ENCODE data around the gene MRPS11. TPM values are rescaled to one million over a fixed set of nuclear protein-coding genes. Genes with fewer than 3 reads are reported as not detected.
A peak's percentile ranks its signal among the peaks of the same experiment; 100 is the strongest.
"Not testable (repeated sequence)": the region's sequence is repeated elsewhere in the genome, so short reads cannot be mapped to it uniquely, and the experiment has no call there.

The MRPS11 gene
- total RNA-seq, 1 donor from 2014 or later, result 43.1 TPM

DNA sequence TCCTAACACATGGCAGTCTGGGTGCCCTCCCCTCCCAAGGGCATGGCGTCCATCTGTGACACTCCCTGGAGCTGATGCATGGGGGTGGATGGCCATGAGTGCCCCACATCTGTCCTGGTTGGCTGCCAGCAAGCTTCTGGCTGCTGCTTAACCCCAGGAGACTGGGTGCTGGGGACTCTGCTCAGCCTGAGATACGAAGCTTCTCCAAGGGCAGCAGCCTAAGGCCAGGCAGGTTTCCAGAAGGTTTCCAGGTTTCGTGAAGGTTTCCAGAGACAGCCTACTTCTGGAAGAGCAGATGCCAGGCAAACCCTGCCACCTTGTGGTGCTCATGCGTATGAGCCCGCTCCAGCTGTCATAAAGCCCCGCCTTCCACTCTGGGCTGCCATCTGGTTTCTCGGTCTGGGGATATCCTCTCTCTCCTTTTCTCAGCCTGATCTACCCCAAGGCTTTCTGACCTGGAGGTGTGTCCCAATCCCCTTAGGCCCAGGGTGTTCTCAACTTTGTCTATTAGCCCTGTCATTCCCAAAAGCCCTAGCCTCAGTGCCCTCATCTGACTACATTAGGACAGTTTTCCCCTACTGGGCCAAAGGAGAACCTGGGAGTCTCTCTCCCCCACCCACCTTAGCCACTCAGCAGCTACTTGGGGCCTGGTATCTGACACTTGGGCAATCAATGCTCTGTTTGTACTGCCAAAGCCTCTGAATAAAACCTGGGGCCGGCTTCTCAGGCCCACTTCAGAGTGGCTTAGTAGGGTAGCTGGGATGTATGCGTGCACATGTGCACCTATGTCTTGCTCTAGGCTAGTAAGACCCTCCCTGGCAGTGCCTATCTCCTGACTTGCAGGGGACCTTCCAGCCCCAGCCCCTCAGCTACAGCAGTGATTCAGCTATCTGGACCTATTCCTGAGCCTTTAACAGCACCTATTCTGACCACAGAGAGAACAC is 12.4 kb upstream of the MRPS11 start:
- H3K27me3 Mint-ChIP-seq, result peaks cover 11% of the 10 kb centered on the region
- DNase-seq (ENCODE audit: low spot score, unreplicated experiment), result peak; percentile 27
- no peaks in the 10 kb centered on the region for H3K36me3 Mint-ChIP-seq (ENCODE audit: insufficient read depth)
- no peaks in the 10 kb centered on the region for H3K9me3 Mint-ChIP-seq (ENCODE audit: low read depth)
- H3K4me1 Mint-ChIP-seq (ENCODE audit: low read depth), result no peaks in the 10 kb centered on the region
- H3K4me3 Mint-ChIP-seq (ENCODE audit: low read depth), result no peak overlapping the region
- TF ChIP-seq, protein P1, sequence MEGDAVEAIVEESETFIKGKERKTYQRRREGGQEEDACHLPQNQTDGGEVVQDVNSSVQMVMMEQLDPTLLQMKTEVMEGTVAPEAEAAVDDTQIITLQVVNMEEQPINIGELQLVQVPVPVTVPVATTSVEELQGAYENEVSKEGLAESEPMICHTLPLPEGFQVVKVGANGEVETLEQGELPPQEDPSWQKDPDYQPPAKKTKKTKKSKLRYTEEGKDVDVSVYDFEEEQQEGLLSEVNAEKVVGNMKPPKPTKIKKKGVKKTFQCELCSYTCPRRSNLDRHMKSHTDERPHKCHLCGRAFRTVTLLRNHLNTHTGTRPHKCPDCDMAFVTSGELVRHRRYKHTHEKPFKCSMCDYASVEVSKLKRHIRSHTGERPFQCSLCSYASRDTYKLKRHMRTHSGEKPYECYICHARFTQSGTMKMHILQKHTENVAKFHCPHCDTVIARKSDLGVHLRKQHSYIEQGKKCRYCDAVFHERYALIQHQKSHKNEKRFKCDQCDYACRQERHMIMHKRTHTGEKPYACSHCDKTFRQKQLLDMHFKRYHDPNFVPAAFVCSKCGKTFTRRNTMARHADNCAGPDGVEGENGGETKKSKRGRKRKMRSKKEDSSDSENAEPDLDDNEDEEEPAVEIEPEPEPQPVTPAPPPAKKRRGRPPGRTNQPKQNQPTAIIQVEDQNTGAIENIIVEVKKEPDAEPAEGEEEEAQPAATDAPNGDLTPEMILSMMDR (IDR thresholded peaks at IDR 0.05; ENCODE audit: unreplicated experiment), result peak; percentile 72
- no peak overlapping the region for H3K27ac Mint-ChIP-seq

DNA sequence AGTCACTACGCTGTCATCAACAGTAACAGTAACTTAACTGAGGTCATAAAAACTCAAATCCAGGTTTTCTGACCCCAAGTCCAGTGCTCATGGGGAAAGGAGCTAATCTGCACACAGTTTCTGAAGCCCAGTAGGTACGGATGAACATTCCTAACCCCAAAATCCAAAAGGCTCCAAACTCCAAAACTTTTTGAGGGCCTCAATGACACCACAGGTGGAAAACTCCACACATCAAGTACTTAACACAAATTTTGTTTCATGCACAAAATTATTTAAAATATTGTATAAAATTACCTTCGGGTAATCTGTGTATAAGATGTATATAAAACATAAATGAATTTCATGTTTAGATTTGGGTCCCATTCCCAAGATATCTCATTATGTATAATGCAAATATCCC is 10.8 kb upstream of the MRPS11 start:
- Mint-ChIP-seq H3K27ac (no peak overlapping the region), H3K27me3 (peaks cover 5% of the 10 kb centered on the region), H3K9me3 (ENCODE audit: low read depth) (no peaks in the 10 kb centered on the region), H3K36me3 (ENCODE audit: insufficient read depth) (peaks cover 4% of the 10 kb centered on the region), H3K4me1 (ENCODE audit: low read depth) (no peaks in the 10 kb centered on the region), H3K4me3 (ENCODE audit: low read depth) (no peak overlapping the region)
- no peak for DNase-seq (ENCODE audit: low spot score, unreplicated experiment)
- TF ChIP-seq, protein P1 (IDR thresholded peaks at IDR 0.05; ENCODE audit: unreplicated experiment), result no peak

DNA sequence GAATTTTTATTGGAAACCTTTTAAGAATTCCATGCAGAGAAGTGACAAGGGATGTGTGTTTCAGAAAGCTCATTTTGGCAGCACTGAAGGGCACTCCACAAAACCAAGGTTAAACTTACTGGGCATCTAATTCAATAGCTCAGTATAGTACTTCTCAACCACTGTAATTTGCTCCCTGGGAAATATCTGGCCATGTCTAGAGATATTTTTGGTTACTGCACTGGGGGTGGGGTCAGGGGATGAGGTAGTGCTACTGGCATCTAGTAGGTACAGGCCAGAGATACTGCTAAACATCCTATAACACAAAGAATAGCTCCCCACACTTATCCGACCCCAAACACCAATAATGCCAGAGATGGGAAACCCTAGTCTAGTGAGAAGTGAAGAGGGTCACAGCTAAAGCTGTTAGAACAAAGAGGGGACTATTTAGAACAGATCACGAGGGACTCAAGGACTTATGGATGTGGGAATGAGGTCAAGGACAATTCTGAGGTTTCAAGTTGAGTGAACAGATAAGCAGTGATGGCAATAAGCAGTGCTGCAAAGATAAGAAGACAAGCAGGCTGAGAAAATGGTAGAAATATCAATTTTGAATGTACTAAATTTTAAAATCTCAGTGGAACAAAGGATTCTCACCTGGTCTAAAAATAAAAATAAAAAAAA is 3.5 kb upstream of the MRPS11 start:
- H3K27ac Mint-ChIP-seq, result no peak overlapping the region
- no peak overlapping the region for H3K4me3 Mint-ChIP-seq (ENCODE audit: low read depth)
- no peaks in the 10 kb centered on the region for H3K27me3 Mint-ChIP-seq
- TF ChIP-seq, protein P1 (IDR thresholded peaks at IDR 0.05; ENCODE audit: unreplicated experiment), result no peak
- peaks cover 17% of the 10 kb centered on the region for H3K4me1 Mint-ChIP-seq (ENCODE audit: low read depth)
- H3K36me3 Mint-ChIP-seq (ENCODE audit: insufficient read depth), result peaks cover 10% of the 10 kb centered on the region
- DNase-seq (ENCODE audit: low spot score, unreplicated experiment), result no peak
- no peaks in the 10 kb centered on the region for H3K9me3 Mint-ChIP-seq (ENCODE audit: low read depth)

- H3K27ac Mint-ChIP-seq, result no peak overlapping the region
- DNase-seq (ENCODE audit: low spot score, unreplicated experiment), result no peak
- TF ChIP-seq, protein P1 (IDR thresholded peaks at IDR 0.05; ENCODE audit: unreplicated experiment), result no peak
Observed at GRCh38 chr15:88465633-88466224, 1.8 kb upstream of the MRPS11 start.

GRCh38 chr15:88467935-88468528 is 524 bp downstream of the MRPS11 start:
- Mint-ChIP-seq H3K27ac (peak overlapping the region; percentile 100), H3K27me3 (no peaks in the 10 kb centered on the region), H3K4me1 (ENCODE audit: low read depth) (peaks cover 17% of the 10 kb centered on the region), H3K4me3 (ENCODE audit: low read depth) (peak overlapping the region; percentile 95), H3K9me3 (ENCODE audit: low read depth) (no peaks in the 10 kb centered on the region), H3K36me3 (ENCODE audit: insufficient read depth) (peaks cover 9% of the 10 kb centered on the region)
- no peak for DNase-seq (ENCODE audit: low spot score, unreplicated experiment)
- TF ChIP-seq, protein P1 (IDR thresholded peaks at IDR 0.05; ENCODE audit: unreplicated experiment), result no peak

More at GRCh38 chr15:88465633-88466224, 1.8 kb upstream of the MRPS11 start:
- H3K9me3 Mint-ChIP-seq (ENCODE audit: low read depth), result no peaks in the 10 kb centered on the region
- H3K4me1 Mint-ChIP-seq (ENCODE audit: low read depth), result peaks cover 17% of the 10 kb centered on the region
- H3K36me3 Mint-ChIP-seq (ENCODE audit: insufficient read depth), result peaks cover 9% of the 10 kb centered on the region
- no peaks in the 10 kb centered on the region for H3K27me3 Mint-ChIP-seq
- H3K4me3 Mint-ChIP-seq (ENCODE audit: low read depth), result peak overlapping the region; percentile 95

GRCh38 chr15:88468721-88469120 is 1.2 kb downstream of the MRPS11 start:
- H3K9me3 Mint-ChIP-seq (ENCODE audit: low read depth); H3K36me3 Mint-ChIP-seq (ENCODE audit: insufficient read depth); H3K27ac Mint-ChIP-seq; DNase-seq (ENCODE audit: low spot score, unreplicated experiment); H3K27me3 Mint-ChIP-seq: not testable (repeated sequence)
- Mint-ChIP-seq H3K4me1 (ENCODE audit: low read depth) (peaks cover 17% of the 10 kb centered on the region), H3K4me3 (ENCODE audit: low read depth) (peak overlapping the region; percentile 95)
